ENCODE measurements around the gene SP140L. TPM values are rescaled to one million over a fixed set of nuclear protein-coding genes. Genes with fewer than 3 reads are reported as not detected.
A peak's percentile ranks its signal among the peaks of the same experiment; 100 is the strongest.
"Not testable (repeated sequence)": the region's sequence is repeated elsewhere in the genome, so short reads cannot be mapped to it uniquely, and the experiment has no call there.

The SP140L gene
- polyA plus RNA-seq, 1 of the 3 experiments (the other 2 are of a cell fraction): 13.5 TPM

GRCh38 chr2:230308402-230309000, 18.5 kb upstream of the SP140L start:
- Histone ChIP-seq H3K4me1 (ENCODE audit: control insufficient read depth in 1 of 2, insufficient read depth in 2 of 2, low read depth in 1 of 2, low read length in 1 of 2) (no peaks in the 10 kb centered on the region; a peak in 1 of 4 replicates), H4K20me1 (ENCODE audit: insufficient read depth) (no peaks in the 10 kb centered on the region), H2AFZ (ENCODE audit: low read depth) (no peak overlapping the region), H3K9me3 (no peaks in the 10 kb centered on the region; the same call in 1 of the 2 replicates), H3K9ac (no peak overlapping the region), H3K4me2 (no peak overlapping the region), H3K27me3 (ENCODE audit: insufficient read depth) (no peaks in the 10 kb centered on the region), H3K79me2 (ENCODE audit: insufficient read depth) (no peaks in the 10 kb centered on the region), H3K9me2 (no peaks in the 10 kb centered on the region), H3K36me3 (replicated peaks in 1 of 2; ENCODE audit: control insufficient read depth in 1 of 2, insufficient read depth in 2 of 2, low read length in 1 of 2) (no peaks in the 10 kb centered on the region), H3K4me3 (ENCODE audit: low read depth in 2 of 2, low read length in 1 of 2) (no peak overlapping the region), H3K27ac (ENCODE audit: low read depth in 2 of 2, low read length in 1 of 2) (no peak overlapping the region), H3F3A (replicated peaks; ENCODE audit: insufficient read depth) (peaks cover 3% of the 10 kb centered on the region)
- WGBS (ENCODE audit: low lambda C conversion rate): 49% methylated on average over 12 of the region's 12 CpGs
- no peak for DNase-seq
- POLR2A ChIA-PET: no interaction called here
- CTCF ChIA-PET: no interaction called here
- TF ChIP-seq JUND (IDR thresholded peaks at IDR 0.05): no peak
- TF ChIP-seq REST (IDR thresholded peaks at IDR 0.05; ENCODE audit: low read depth, low read length): no peak
- TF ChIP-seq FOSL2 (IDR thresholded peaks at IDR 0.05; ENCODE audit: borderline replicate concordance, low read depth): no peak
- no peak for TF ChIP-seq FOXM1 (IDR thresholded peaks at IDR 0.05; ENCODE audit: low read depth)
- no peak for TF ChIP-seq GABPA (IDR thresholded peaks at IDR 0.05; ENCODE audit: low read depth)
- TF ChIP-seq MEF2A (IDR thresholded peaks at IDR 0.05; ENCODE audit: borderline replicate concordance, low read depth): no peak
- TF ChIP-seq ZBTB33 (IDR thresholded peaks at IDR 0.05; ENCODE audit: borderline replicate concordance, low read depth): no peak
- no peak for TF ChIP-seq NFIC (IDR thresholded peaks at IDR 0.05; ENCODE audit: borderline replicate concordance)
- no peak for TF ChIP-seq RXRA (IDR thresholded peaks at IDR 0.05; ENCODE audit: borderline replicate concordance, low read depth)
- TF ChIP-seq EZH2phosphoT487 (IDR thresholded peaks at IDR 0.05; ENCODE audit: borderline replicate concordance, low read depth): no peak
- no peak for TF ChIP-seq SIN3A (IDR thresholded peaks at IDR 0.05; ENCODE audit: borderline replicate concordance, low read depth, low read length)
- TF ChIP-seq MXI1 (IDR thresholded peaks at IDR 0.05; ENCODE audit: low read depth, low read length): no peak
- TF ChIP-seq USF2 (IDR thresholded peaks at IDR 0.05; ENCODE audit: borderline replicate concordance, low read depth, low read length): no peak
- no peak for TF ChIP-seq CHD2 (IDR thresholded peaks at IDR 0.05; ENCODE audit: low read length, partially characterized antibody)
- no peak for TF ChIP-seq EP300 (IDR thresholded peaks at IDR 0.05; ENCODE audit: borderline replicate concordance in 1 of 2, low read depth in 1 of 2, low read length in 1 of 2)
- TF ChIP-seq RAD21 (IDR thresholded peaks at IDR 0.05; ENCODE audit: low read length): no peak
- no peak for TF ChIP-seq RCOR1 (IDR thresholded peaks at IDR 0.05; ENCODE audit: low read length)
- TF ChIP-seq TCF12 (IDR thresholded peaks at IDR 0.05): no peak

- H3K27me3 ChIP-seq (ENCODE audit: insufficient read depth); H3K4me1 ChIP-seq (ENCODE audit: control insufficient read depth in 1 of 2, insufficient read depth in 2 of 2, low read depth in 1 of 2, low read length in 1 of 2); H3K36me3 ChIP-seq (replicated peaks in 1 of 2; ENCODE audit: control insufficient read depth in 1 of 2, insufficient read depth in 2 of 2, low read length in 1 of 2); CTCF ChIA-PET; H3K4me2 ChIP-seq; H2AFZ ChIP-seq (ENCODE audit: low read depth); H3F3A ChIP-seq (replicated peaks; ENCODE audit: insufficient read depth); H3K4me3 ChIP-seq (ENCODE audit: low read depth in 2 of 2, low read length in 1 of 2); POLR2A ChIA-PET; H3K9ac ChIP-seq; H3K9me2 ChIP-seq; H3K27ac ChIP-seq (ENCODE audit: low read depth in 2 of 2, low read length in 1 of 2); DNase-seq; H4K20me1 ChIP-seq (ENCODE audit: insufficient read depth); H3K79me2 ChIP-seq (ENCODE audit: insufficient read depth); H3K9me3 ChIP-seq: not testable (repeated sequence)
- WGBS (ENCODE audit: low lambda C conversion rate): 90% methylated on average over 1 of the region's 5 CpGs
These were observed 16.2 kb upstream of the SP140L start for GRCh38 chr2:230310792-230311191.

- H3K36me3 ChIP-seq (replicated peaks in 1 of 2; ENCODE audit: control insufficient read depth in 1 of 2, insufficient read depth in 2 of 2, low read length in 1 of 2); H3K27ac ChIP-seq (ENCODE audit: low read depth in 2 of 2, low read length in 1 of 2); H3K79me2 ChIP-seq (ENCODE audit: insufficient read depth); POLR2A ChIA-PET; CTCF ChIA-PET; H3K27me3 ChIP-seq (ENCODE audit: insufficient read depth); DNase-seq; H3K9me2 ChIP-seq; H3K4me3 ChIP-seq (ENCODE audit: low read depth in 2 of 2, low read length in 1 of 2); H3K9ac ChIP-seq; H3K4me2 ChIP-seq; H3K4me1 ChIP-seq (ENCODE audit: control insufficient read depth in 1 of 2, insufficient read depth in 2 of 2, low read depth in 1 of 2, low read length in 1 of 2); H3K9me3 ChIP-seq; H3F3A ChIP-seq (replicated peaks; ENCODE audit: insufficient read depth); H4K20me1 ChIP-seq (ENCODE audit: insufficient read depth): not testable (repeated sequence)
- 35% methylated on average over 1 of the region's 1 CpG for WGBS (ENCODE audit: low lambda C conversion rate)
- peak overlapping the region; percentile 13; the same call in 1 of the 2 replicates for H2AFZ ChIP-seq (ENCODE audit: low read depth)
These were observed 15.4 kb upstream of the SP140L start for GRCh38 chr2:230311634-230312033.

All from SK-N-SH (cell line).